GM21529 (cell line): Measurements from ENCODE around the gene DENND6B.
"Not testable (repeated sequence)": the region's sequence is repeated elsewhere in the genome, so short reads cannot be mapped to it uniquely, and the experiment has no call there.

Experiments used
- ATAC-seq: cut with Tn5 transposase; IDR thresholded peaks from one replicate; pipeline ENCODE4 v1.9.1; 2021; ENCODE audit not compliant: unreplicated experiment

DENND6B gene, protein sequence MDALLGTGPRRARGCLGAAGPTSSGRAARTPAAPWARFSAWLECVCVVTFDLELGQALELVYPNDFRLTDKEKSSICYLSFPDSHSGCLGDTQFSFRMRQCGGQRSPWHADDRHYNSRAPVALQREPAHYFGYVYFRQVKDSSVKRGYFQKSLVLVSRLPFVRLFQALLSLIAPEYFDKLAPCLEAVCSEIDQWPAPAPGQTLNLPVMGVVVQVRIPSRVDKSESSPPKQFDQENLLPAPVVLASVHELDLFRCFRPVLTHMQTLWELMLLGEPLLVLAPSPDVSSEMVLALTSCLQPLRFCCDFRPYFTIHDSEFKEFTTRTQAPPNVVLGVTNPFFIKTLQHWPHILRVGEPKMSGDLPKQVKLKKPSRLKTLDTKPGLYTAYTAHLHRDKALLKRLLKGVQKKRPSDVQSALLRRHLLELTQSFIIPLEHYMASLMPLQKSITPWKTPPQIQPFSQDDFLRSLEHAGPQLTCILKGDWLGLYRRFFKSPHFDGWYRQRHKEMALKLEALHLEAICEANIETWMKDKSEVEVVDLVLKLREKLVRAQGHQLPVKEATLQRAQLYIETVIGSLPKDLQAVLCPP

DNA sequence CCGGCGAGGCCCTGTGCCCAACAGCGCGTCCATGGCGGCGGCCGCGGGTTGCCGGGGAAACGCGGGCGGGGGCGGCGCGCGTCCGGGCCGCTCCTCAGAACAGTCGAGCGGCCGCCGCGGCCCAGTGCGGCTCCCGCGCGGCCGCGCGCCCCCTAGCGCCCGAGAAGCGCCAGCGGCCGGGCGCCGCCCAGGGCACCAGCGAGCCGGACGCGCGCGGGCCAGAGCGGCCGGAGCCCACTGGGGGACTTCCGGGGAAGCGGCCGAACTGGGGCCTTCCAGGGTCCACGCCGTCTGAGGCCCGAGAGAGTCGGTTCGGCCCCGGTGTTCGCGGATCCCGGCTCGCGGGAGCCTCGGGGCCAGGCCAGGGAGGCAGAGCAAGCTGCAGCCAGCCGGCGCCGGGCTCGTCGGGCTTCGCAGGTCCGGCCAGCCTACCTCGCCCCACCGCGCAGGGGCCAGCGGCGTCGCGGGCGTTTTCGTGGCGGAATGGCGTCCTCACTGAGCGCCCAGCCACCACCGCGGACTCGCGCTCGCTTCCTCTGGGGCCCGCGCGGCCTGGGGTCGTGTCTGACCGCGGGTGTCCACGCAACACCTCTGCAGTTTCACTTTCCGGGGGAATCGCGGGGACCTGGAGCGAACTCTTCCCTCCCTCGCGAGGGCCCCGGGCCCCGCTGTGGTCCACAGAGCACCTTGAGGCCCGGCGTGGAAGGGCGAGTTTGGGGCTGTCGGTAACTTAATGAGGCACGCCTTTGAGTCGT is at the start of gene DENND6B:
DENND6B (minus strand) TSS at position 57 of the 755 bp plus-strand sequence; CDS start at position 33, 24 bp downstream.
- ATAC-seq, result peak; percentile 72

DNA sequence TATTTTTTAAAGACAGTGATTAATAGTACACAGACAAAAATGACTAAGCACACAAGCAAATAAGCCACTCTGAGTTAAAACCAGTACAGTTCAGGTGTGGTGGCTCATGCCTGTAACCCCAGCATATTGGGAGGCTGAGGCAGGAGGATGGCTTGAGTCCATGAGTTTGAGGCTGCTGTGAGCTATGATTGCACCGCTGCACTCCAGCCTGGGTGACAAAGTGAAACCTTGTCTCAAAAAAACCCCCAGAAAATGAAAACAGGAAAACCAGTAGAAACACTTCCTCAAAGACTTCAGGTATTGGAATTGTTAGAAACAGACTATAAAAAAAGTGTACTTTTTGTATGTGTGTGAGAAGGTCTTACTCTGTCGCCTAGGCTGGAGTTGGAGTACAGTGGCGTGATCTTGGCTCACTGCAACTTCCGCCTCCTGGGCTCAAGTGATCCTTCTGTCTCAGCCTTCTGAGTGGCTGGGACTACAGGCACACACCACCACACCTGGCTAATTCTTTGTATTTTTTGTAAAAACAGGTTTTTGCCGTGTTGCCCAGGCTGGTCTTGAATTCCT is 49.4 kb upstream of the DENND6B start:
- no peak for ATAC-seq

DNA sequence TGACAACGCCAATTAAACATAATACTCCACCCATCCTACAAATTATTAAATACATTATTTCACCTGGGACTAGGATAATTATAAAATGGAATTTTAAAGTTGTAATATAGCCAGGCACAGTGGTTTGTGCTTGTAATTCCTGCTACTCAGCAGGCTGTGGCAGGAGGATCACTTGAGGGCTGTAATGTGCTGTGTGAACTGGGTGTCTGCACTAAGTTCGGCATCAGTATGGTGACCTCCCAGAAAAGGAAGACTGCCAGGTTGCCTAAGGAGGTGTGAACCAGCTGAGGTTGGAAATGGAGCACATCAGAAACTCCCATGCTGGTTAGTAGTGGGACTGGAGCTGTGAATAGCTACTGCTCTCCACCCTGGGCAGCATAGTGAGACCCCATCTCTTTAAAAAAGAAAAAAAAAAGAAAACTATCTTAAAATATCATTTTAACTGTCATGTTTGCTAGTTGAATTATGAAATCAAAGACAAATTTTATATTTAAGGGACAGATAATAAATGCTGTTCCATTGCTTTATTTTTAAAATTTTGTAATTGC is 44.4 kb upstream of the DENND6B start:
- ATAC-seq, result no peak

- ATAC-seq, result no peak
These were observed 41.1 kb upstream of the DENND6B start for GRCh38 chr22:50367778-50368500.

- not testable (repeated sequence) for ATAC-seq
These were observed 37.0 kb upstream of the DENND6B start for GRCh38 chr22:50363803-50364194.

GRCh38 chr22:50363166-50363802 is 36.5 kb upstream of the DENND6B start:
- ATAC-seq, result no peak

GRCh38 chr22:50361688-50362087 is 34.9 kb upstream of the DENND6B start:
- ATAC-seq, result no peak

DNA sequence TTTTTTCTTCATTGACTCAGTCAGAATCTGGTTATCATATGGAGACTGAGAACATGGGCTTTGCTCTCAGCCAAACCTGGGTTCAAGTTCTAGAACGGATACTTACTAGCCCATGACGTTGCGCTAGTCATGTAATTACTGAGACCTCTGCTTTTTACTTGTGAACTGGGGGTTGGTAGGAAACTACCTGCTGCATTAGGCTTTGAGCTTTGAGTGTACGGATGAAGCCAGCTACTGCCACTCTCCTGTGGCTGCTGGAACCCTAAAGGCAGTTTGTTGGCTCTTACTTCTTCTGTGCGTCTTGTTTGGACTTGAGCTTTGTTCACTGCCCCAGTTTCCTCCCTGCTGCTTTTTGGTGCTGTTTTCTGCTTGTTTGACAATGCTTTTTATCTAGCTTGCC is 34.4 kb upstream of the DENND6B start:
- no peak for ATAC-seq

DNA sequence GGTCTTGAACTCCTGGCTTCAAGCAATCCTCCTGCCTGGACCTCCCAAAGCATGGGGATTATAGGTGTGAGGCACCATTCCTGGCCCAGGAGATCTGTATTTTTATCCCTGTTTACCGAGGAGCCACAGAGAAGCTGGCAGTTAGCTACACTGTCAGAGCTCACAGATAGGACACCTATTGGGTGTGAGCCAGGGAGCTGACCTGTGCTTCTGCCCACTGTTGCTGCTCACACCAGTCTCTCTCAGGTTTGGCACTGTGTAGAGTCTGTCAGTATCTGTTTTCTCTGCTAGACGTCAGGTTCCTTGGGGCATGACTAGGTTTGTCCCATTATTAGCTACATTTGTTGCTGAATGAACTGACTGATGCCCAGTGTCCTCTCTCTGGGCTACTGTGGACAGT is 33.8 kb upstream of the DENND6B start:
- ATAC-seq, result no peak

DNA sequence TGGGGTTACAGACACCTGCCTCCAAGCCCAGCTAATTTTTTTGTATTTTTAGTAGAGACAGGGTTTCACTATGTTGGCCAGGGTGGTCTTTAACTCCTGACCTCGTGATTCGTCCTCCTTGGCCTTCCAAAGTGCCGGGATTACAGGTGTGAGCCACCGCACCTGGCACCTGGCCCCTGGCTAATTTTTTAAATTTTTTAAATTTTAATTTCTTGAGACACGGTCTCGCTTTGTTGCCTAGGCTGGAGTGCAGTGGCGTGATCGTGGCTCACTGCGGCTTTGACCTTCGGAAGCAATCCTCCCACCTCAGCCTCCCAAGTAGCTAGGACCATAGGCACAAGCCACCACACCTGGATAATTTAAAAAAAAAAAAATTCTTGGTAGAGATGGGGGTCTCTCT is 30.9 kb upstream of the DENND6B start:
- ATAC-seq, result no peak

GRCh38 chr22:50357222-50357621 is 30.4 kb upstream of the DENND6B start:
- ATAC-seq, result no peak

- ATAC-seq, result no peak
These were observed 29.4 kb upstream of the DENND6B start for GRCh38 chr22:50356186-50356585.

GRCh38 chr22:50348058-50348457 is 21.2 kb upstream of the DENND6B start:
- no peak for ATAC-seq

DNA sequence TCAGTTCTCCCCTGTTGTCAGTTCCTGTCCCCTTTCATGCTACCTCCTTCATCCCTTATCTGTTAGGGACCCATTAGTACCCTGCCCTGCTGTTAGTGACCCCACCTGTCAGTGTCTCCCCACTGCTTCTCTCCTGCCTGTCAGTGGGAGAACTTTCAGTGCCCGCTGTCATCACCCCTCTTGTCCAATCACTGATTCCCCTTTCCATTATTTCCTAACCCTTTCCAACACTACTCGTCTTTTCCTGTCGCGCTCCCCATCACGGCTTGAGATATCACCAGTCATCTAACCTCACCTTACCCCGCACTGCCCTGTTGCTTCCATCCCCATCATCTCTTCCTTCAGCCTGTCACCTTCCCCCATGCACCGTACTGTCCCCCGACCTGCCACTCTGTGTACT is 20.3 kb upstream of the DENND6B start:
- no peak for ATAC-seq

- no peak for ATAC-seq
These were observed 19.7 kb upstream of the DENND6B start for GRCh38 chr22:50346470-50346869.

DNA sequence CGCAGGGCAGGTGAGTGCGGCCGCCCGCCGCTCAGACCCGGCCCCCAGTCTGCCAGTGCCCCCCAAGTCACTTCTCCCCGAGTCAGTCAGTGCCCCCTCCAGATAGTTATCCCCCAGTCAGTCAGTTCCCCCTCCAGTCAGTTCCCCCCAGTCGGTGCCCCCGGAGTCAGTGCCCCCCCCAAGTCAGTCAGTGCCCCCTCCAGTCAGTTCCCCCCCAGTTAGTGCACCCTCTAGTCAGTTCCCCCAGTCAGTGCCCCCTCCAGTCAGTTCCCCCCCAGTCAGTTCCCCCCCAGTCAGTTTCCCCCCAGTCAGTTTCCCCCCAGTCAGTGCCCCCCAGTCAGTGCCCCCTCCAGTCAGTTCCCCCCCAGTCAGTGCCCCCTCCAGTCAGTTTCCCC is 16.7 kb upstream of the DENND6B start:
- ATAC-seq, result no peak

DNA sequence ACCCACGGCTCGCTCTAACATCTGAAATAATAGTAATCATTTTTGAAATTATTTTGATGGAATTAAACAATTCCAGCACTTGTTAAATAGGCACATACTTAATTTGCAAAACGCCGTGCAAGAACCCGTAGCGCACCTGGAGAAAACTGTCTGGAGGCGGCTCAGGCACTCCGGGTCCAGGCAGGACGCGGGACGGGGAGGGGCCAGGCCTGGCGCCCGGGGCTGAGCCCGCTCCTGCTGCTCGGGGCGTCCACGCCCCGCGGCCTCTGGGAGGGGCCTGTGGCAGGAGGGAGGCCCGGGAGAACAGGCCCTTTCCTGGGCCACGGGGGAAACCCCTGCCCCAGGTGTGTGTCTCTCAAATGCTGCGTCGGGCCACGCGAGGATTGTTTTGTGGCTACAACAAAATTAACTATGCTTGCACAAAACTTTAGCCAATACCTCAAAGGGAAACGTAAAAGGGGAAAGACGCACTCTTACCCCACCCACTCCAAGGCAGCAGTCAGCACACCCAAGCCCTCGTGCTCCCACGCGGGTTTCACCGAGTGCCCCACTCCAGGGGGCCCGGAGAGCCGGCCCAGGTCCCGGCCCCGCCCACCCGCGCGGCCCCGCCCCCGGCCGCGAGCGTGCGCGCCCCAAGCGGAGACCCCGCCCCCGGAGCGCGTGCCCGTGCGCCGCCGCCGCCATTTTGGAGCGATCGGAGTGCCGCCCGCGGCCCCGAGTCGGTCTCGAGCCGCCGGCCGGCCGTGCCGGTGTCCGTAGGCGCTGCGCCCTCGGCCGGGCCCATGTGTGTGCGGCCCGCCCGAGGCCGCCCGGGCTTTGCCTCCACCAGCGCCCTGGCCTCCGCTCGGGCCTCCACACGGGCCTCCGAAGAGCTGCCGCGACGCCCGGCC is 16.1 kb upstream of the DENND6B start, which contains the start of gene PPP6R2:
PPP6R2 (plus strand) TSS at position 677 of the 890 bp plus-strand sequence. CDS start 50,582 bp downstream, outside the sequence.
- ATAC-seq, result peak; percentile 55

DNA sequence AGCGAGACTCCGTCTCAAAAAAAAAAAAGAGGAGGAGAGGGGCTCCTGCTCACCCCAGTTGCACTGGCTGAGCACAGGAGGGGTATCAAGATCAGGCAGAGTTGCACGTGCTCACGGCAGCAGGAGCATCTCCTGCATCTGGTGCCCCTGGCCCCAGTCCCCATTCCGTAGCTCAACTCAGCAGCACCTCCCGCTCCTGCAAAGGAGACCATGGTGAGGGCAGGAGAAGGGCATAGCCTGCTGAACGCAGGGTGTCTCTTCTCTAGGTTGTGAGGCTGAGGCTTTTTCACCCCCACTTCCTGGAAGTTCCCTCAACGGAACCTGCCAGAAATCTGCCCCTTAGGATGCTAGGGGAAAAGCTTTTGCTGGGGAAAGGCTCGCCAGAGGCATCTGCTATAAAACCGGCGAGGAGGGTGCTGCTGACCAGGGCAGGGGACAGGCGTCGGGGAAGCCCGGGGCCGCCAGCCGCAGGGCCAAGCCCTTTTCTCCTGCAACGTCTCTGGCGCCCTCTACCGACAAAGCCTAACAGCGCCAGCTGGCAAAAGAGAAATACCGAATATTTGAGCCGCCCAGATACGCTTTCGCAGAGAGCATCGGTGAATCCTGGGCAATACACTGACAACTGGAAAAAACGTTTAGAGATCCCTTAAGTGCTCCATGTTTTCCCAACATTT is 15.3 kb upstream of the DENND6B start:
- peak; percentile 64 for ATAC-seq
